Activated effector memory CD4-positive, alpha-beta T cell treated with Interleukin-2 at 50 U/mL for 16 hours (primary cell): ENCODE data around the gene RABAC1.

Experiments used
- DNase-seq: peaks from one replicate; pipeline ENCODE4 v3.0.0-alpha.2; 2020

Gene RABAC1

GRCh38 chr19:41913538-41914423, 45.3 kb downstream of the RABAC1 start:
- DNase-seq, result no peak

GRCh38 chr19:41912899-41913537, 46.1 kb downstream of the RABAC1 start:
- DNase-seq, result no peak

- no peak for DNase-seq
Measured at GRCh38 chr19:41911889-41912731, 47.0 kb downstream of the RABAC1 start.

GRCh38 chr19:41910992-41911888, 47.9 kb downstream of the RABAC1 start:
- no peak for DNase-seq

- DNase-seq, result no peak
Measured at GRCh38 chr19:41910240-41910991, 48.7 kb downstream of the RABAC1 start.

- no peak for DNase-seq
Measured at GRCh38 chr19:41909706-41910105, 49.4 kb downstream of the RABAC1 start.

- DNase-seq, result no peak
Measured at GRCh38 chr19:41908724-41909464, 50.2 kb downstream of the RABAC1 start.

- DNase-seq, result no peak
Measured at GRCh38 chr19:41907994-41908615, 51.0 kb downstream of the RABAC1 start.

GRCh38 chr19:41906916-41907680, 52.0 kb downstream of the RABAC1 start:
- no peak for DNase-seq
